ENCODE measurements around the gene FUZ. TPM values are rescaled to one million over a fixed set of nuclear protein-coding genes. Genes with fewer than 3 reads are reported as not detected.

The FUZ gene
- total RNA-seq, 1 experiment from 2014 or later, result 1.1 TPM

GRCh38 chr19:49850221-49850486 is 37.1 kb upstream of the FUZ start:
- POLR2A ChIA-PET, result interaction anchor here (0.7 to 2.5 kb wide), 10 partner anchors 8 to 174 kb away, joined by 3 to 13 read pairs (median 5); partner anchors contain the start of genes AKT1S1, MED25, PRMT1 and TBC1D17
- intact Hi-C loops (cut with micrococcal nuclease), result no loop called here

More at GRCh38 chr19:49850221-49850486, 37.1 kb upstream of the FUZ start:
- TF ChIP-seq MAX (IDR thresholded peaks at IDR 0.05) (no peak), SP1 (IDR thresholded peaks at IDR 0.05; ENCODE audit: low read depth) (no peak), ZBTB33 (IDR thresholded peaks at IDR 0.05; ENCODE audit: extremely low read depth, insufficient replicate concordance, low read length) (no peak), POLR2A (IDR thresholded peaks at IDR 0.05; ENCODE audit: borderline replicate concordance, extremely low read depth, insufficient read depth, insufficient read length) (peak; percentile 49)
- Histone ChIP-seq H4K20me1 (ENCODE audit: insufficient read depth) (no peaks in the 10 kb centered on the region), H3K9me2 (ENCODE audit: insufficient read depth) (no peaks in the 10 kb centered on the region), H3K36me3 (ENCODE audit: control insufficient read depth in 1 of 2, insufficient read depth in 2 of 2, low read length in 2 of 2) (peaks cover under 1 to 3% of the 10 kb centered on the region in 2 experiments; a peak in 2 of 4 replicates), H3K27ac (ENCODE audit: low read depth, low read length) (peak overlapping the region; percentile 91), H3K4me1 (ENCODE audit: control insufficient read depth in 1 of 2, insufficient read depth in 2 of 2, low read length in 2 of 2) (peaks cover 34 to 42% of the 10 kb centered on the region in 2 experiments), H3K4me3 (replicated peaks in 1 of 2; ENCODE audit: low read depth in 1 of 2, low read length in 2 of 2) (peak overlapping the region; percentile 85 to 90), H3K4me2 (ENCODE audit: low read length) (peak overlapping the region; percentile 98), H3K9me3 (ENCODE audit: control insufficient read depth in 1 of 2, insufficient read depth in 1 of 2, low read depth in 1 of 2, low read length in 2 of 2) (no peaks in the 10 kb centered on the region), H3K27me3 (ENCODE audit: insufficient read depth, low read length) (no peaks in the 10 kb centered on the region), H3K9ac (ENCODE audit: low read length) (peak overlapping the region; percentile 97), H3K79me2 (ENCODE audit: insufficient read depth, low read length) (peaks cover 34% of the 10 kb centered on the region), H2AFZ (ENCODE audit: low read depth, low read length, poor library complexity, severe bottlenecking) (no peak overlapping the region)
- CTCF ChIA-PET, result interaction anchor here (0.9 to 1.5 kb wide), 2 partner anchors 13 to 99 kb away, joined by 3 read pairs; no protein-coding TSS in a partner anchor
- BruUV-seq (replicated peaks), result no TSS peak
- ATAC-seq (no peak; the same call in 1 of the 2 replicates), DNase-seq (ENCODE audit: low read depth, low spot score) (no peak)
- RAD21 ChIA-PET (ENCODE audit: low non-redundant PET in 1 of 2, low total read pairs in 2 of 2, uncharacterized antibody in 2 of 2, unreplicated experiment in 2 of 2), result no interaction called here

All from HCT116 (cell line).